NCI-H1105 (cell line): ENCODE results near the gene EDDM13.
"Not testable (repeated sequence)": the region's sequence is repeated elsewhere in the genome, so short reads cannot be mapped to it uniquely, and the experiment has no call there.

Experiments used
- DNase-seq: peaks from one replicate; lab custom pipeline; 2025; lab: John Stamatoyannopoulos, UW

The EDDM13 gene

GRCh38 chr19:56295531-56296455, 23.2 kb downstream of the EDDM13 start:
- no peak for DNase-seq

- DNase-seq: no peak
Observed at GRCh38 chr19:56297010-56297409, 24.5 kb downstream of the EDDM13 start.

GRCh38 chr19:56299688-56300087, 27.1 kb downstream of the EDDM13 start:
- DNase-seq: no peak

- no peak for DNase-seq
Observed at GRCh38 chr19:56301155-56301554, 28.6 kb downstream of the EDDM13 start.

- DNase-seq: no peak
Observed at GRCh38 chr19:56301886-56302620, 29.5 kb downstream of the EDDM13 start.

GRCh38 chr19:56304243-56304642, 31.7 kb downstream of the EDDM13 start:
- no peak for DNase-seq

- DNase-seq: no peak
Observed at GRCh38 chr19:56306016-56306415, 33.5 kb downstream of the EDDM13 start.

- DNase-seq: not testable (repeated sequence)
Observed at GRCh38 chr19:56307062-56307461, 34.5 kb downstream of the EDDM13 start.

GRCh38 chr19:56308792-56309191, 36.2 kb downstream of the EDDM13 start:
- no peak for DNase-seq

- DNase-seq: peak; percentile 23
Observed at GRCh38 chr19:56309511-56310185, 37.1 kb downstream of the EDDM13 start.

GRCh38 chr19:56310462-56310861, 37.9 kb downstream of the EDDM13 start:
- DNase-seq: no peak

- DNase-seq: no peak
Observed at GRCh38 chr19:56312342-56312741, 39.8 kb downstream of the EDDM13 start.

GRCh38 chr19:56312787-56313657, 40.5 kb downstream of the EDDM13 start:
- no peak for DNase-seq

- no peak for DNase-seq
Observed at GRCh38 chr19:56314018-56314380, 41.5 kb downstream of the EDDM13 start.

GRCh38 chr19:56314381-56315076, 42.0 kb downstream of the EDDM13 start, which contains the start of gene ZSCAN5A:
Gene ZSCAN5A, minus strand, starts transcription at chr19:56314839. Its CDS starts 89,793 bp downstream, at chr19:56225046.
- peak; percentile 96 for DNase-seq

GRCh38 chr19:56315077-56315828, 42.7 kb downstream of the EDDM13 start:
- DNase-seq: peak; percentile 98

GRCh38 chr19:56316728-56317127, 44.2 kb downstream of the EDDM13 start:
- no peak for DNase-seq

GRCh38 chr19:56317749-56318148, 45.2 kb downstream of the EDDM13 start:
- DNase-seq: no peak

- DNase-seq: no peak
Observed at GRCh38 chr19:56319991-56320390, 47.4 kb downstream of the EDDM13 start.
